KBM-7 (cell line): Measurements from ENCODE around the gene PLA2G4A.

Experiments used
- DNase-seq: peaks from one replicate; pipeline ENCODE4 v3.0.0-alpha.2; 2015
- in situ Hi-C: fragments of 300-500 bp; cut with MboI; formaldehyde crosslinking; loops from 2 replicates; pipeline ENCODE4 v1.14.3; 2020; ENCODE audit warnings: low sequenced_read_pairs, low pct_unique_long_range_greater_than_20kb, mixed read lengths

Gene PLA2G4A

DNA sequence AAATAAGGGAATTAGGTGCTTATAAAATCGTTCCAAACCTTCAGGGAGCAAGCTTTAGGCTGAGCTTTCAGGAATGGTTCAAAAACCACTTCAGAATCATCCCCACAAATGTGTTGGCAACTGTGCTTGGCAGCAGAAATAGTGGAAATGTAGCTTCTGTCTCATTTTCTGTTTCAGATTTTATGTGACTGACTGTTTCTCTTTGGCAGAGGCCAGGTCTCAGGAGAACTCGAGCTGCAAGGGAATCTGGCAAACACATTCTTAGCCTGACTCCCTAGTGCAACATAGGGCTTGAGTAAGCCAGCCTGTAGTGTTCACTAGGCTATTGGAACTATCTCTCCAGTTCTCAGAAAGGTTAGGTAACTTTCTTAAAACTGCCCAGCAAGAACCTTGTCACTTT lies 128.6 kb downstream of the PLA2G4A start:
- DNase-seq, result no peak
- in situ Hi-C loops, result no loop called here

DNA sequence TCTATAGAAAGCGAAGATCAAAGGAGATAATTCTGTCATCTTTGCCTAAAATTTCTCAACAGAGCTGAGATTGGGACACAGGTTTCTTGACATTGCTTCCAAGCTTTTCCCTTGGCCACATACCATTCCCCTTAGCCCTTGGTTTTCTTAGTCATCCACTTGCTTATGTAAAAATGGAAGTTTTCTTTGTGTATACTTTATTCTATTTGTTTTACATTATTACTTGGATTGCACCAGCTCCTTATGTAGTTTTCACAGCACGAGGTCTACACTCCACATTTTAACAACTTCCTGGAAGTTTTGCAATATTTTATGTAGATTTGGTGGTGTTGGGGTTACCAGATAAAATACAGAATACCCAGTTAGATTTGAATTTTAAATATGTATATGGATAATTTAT lies 129.8 kb downstream of the PLA2G4A start:
- in situ Hi-C loops, result no loop called here
- DNase-seq, result no peak

DNA sequence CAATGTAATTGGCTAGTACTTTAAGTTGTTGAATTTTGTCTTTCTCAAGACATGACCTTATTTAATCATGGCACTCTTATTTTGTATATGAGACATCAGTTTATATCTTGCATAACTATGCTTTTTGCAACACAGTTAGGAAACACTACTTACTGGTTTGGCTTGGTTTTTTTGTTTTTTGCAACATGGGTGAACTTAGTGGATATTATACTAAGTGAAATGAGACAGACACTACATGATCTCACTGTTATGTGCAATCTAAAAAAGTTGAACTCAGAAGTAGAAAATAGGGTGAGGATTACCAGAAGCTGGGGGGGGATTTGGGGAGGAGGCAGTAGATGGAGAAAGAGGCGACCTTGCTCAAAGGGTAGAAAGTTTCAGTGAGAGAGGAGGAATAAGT lies 132.1 kb downstream of the PLA2G4A start:
- in situ Hi-C loops, result no loop called here
- DNase-seq, result no peak

DNA sequence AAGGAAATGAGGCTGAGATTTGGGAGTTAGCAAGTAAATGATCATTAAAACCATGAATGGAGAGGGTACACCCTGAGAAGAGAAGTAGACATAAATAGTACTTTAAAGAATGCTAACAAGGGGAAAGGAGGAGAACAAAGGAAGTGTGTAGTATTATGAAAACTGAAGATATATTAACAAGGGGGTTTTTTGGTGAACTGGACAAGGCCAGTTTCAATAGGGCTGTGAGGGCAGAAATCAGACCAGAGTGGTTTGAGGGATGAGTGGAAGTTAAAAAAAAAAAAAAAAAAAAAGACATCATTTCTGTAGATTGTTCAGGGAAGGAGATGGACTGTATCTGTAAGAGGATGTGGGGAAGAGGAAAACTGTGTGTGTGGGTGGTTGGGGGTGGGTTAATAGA lies 137.1 kb downstream of the PLA2G4A start:
- no peak for DNase-seq
- in situ Hi-C loops, result no loop called here

DNA sequence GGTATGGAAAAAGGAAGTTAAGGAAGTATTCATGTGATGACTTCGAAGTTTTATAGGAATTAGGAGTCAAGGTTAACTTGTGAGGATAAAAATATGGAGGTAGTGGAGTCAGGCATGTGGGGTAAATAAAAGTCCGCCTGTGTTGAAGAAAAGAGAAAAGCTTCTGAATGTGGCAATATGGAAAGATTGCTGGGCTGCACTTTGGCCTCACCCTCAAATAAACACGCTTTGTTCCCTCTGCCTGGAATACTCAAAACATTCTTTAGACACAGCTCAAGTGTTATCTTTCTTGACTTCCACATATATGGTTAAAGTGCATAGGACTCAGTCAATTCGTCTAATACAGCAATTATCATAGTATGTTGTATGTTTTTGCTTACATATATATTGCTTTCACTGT lies 137.7 kb downstream of the PLA2G4A start:
- in situ Hi-C loops, result no loop called here
- no peak for DNase-seq

DNA sequence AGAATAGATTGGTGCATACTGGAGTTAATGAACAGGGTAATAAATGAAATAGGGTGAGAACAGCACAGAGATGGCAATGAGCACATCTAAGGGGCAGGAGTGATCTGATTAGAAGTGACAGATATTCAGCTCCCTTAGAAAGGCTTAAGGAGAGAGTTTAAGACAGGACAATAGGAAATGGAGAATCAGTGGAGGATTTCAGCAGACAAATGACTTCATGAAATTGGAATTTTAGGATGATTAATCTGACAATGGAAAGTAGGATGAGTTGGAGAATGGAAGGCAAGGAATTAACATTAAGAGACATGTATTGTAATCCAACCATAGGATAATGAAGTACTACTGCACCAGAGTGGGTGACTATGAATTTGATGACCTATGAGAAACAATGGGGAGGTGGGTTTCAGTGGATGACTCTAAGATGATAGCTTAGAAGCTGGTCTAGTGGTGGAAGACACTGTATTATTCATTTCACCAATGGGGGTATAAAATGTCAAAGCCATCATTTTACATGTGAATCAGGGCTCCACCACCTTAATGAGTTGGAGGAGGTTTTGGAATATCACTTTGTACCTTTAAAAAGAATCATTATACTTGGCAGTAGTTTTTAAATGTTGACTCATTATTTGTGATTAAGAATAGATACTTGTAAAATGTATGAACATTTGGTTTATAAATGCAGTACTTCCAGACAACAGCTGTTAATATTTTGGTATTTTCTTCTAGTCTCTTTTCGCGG lies 139.1 kb downstream of the PLA2G4A start:
- in situ Hi-C loops, result no loop called here
- DNase-seq, result no peak

DNA sequence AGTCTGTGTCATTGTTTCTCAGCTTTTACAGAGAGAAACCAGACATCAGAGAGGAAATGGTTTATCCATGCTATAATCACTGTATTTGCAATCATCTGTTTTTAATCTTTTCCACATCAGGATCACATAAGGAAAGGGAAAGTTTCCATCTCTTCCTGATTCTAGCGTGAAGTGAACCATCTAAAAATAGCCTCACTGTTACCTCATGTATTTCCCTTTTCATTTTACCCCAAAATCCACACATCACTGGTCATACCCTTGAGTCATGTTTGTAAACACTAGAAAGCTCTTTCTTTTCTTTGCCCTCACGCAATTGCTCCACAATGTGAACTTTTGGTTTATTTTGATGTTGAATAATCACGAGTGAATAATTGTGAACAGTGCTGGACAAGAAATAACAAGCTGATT lies 146.0 kb downstream of the PLA2G4A start:
- in situ Hi-C loops, result no loop called here
- DNase-seq, result no peak

DNA sequence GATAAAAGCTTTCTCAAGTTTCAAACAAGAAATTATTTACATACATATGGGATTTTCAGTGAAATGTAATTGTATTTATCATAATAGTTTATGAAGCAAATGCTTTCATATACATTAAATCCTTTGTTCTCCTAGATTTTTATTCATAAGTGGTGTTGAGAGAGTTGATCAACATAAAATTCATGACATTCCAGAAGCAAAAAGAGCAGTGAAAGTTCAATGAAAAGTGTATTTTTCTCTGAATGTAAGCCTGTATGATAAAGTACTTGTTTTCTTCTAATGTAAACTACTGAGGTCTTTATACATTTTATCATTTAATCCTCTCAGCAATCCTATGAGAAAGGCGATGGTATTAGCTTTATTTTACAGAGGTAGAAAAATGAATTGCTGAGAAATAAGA lies 146.5 kb downstream of the PLA2G4A start:
- in situ Hi-C loops, result no loop called here
- no peak for DNase-seq

DNA sequence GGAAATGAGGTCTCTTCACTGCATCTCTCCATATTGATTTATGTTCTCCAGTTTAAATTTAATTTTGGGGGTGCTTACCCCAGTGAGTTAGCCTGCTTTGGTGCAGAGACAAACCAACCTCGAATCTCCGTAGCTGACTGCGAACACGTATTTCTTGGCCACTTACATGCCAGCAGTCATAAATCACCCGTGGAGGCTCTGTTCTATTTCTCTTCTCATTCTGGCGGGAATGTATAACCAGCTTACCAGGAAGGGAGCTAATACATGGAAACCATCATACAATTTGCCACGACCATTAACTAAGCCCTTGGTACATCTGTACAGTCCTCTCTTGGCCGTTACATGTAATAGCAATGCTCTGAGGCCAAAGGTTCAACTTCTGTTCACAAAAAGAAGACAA lies 148.0 kb downstream of the PLA2G4A start:
- no peak for DNase-seq
- in situ Hi-C loops, result no loop called here

DNA sequence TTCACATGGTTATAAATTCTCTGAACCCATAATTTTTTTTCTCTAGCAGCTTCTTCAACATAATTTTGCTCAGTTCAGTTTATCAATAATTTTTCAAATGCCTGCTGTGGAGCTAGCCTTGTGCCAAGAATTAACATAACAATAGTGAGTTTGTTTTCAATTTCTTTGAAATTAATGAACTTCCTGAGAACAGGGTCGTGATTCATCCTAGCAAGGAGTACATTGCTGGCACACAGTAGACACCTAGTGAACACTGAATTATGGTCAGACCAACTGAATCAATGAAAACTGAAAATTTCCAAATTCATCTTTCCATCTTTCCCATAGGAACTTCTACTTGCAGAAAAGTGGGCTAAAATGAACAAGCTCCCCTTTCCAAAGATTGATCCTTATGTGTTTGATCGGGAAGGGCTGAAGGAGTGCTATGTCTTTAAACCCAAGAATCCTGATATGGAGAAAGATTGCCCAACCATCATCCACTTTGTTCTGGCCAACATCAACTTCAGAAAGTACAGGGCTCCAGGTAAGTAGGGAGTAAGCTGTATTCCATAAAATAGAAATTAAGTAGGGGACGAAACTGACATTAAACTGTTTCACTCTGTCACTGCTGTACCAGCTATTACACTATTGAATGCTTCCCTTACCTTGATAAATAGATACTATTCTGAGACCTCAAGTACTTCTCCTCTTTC lies 148.7 kb downstream of the PLA2G4A start:
- no peak for DNase-seq
- in situ Hi-C loops, result no loop called here

DNA sequence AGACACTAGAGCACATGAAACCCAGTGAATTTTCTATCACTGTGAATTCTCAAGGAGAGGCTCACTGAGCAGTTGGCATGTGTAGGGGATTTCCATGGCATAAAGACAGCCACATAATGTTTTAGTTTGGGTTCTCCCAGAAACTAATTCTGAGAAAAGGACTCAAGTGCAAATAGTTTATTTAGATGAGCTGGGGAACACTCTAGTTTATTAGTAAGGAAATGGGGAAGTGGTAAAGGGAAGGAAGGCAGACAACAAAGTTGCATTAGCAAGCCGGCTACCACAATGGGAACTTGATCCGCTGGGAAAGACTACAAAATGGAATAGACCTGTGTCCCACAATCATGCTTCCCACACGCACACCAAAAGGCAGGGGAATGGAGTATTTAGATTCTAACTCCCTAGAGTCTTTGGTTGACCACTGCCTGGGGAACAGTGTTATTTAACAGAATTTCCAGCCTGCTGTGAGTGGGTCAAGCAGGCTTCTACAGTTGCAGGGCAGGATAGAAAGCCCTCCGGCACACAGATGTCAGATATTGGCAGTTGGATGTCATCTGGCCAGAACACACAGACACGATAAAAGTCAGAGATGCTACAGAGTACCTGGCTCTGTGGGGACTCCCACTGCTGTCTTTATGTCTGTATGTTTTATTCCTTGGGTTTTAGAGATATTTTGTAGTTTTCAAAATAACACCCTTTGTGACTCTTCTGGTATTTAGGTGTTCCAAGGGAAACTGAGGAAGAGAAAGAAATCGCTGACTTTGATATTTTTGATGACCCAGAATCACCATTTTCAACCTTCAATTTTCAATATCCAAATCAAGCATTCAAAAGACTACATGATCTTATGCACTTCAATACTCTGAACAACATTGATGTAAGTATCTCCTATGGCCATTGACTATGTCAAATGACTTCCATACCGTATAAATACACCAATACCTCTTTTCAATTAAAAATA lies 150.1 kb downstream of the PLA2G4A start:
- peak; percentile 63 for DNase-seq
- in situ Hi-C loops, result no loop called here

DNA sequence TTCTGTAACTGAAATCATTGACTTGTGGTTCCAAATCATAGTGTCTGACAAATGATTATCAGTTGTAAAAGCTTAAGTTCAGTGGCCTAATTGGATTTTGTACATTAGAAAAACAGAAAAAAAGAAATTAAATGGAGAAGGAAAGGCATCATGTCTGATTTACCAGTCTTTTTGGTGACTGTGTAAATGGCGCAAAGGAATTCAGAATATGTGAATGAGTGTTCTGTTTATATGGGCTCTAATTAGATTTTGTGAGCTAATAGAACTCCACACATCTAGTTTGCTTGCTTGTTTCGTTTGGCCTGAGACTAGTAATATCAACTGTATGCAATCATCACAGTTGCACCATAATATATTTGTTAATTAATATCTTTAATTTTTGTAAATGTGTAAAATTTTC lies 151.7 kb downstream of the PLA2G4A start:
- DNase-seq, result no peak
- in situ Hi-C loops, result loop anchor here (10.0 kb wide), 1 partner anchor 366 kb away; no protein-coding TSS in a partner anchor

DNA sequence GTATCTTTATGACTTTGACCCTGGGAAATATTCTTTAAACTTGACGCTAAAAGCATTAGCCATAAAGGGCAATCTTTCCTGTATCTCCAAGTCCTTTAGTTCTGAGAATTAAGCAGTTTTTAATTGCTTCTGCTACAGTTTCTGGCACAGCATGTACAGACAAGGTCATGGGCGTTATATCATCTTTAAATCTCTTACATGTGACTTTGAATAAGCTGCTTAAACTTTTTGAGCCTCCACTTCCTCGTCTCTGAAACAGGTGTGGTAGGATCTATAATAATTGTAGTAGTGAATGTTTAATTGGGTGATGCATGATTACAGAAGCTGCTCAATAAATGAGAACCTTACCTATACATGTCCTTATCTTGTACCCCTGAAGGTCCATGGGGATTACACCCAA lies 153.4 kb downstream of the PLA2G4A start:
- in situ Hi-C loops, result loop anchor here (10.0 kb wide), 1 partner anchor 367 kb away; no protein-coding TSS in a partner anchor

DNA sequence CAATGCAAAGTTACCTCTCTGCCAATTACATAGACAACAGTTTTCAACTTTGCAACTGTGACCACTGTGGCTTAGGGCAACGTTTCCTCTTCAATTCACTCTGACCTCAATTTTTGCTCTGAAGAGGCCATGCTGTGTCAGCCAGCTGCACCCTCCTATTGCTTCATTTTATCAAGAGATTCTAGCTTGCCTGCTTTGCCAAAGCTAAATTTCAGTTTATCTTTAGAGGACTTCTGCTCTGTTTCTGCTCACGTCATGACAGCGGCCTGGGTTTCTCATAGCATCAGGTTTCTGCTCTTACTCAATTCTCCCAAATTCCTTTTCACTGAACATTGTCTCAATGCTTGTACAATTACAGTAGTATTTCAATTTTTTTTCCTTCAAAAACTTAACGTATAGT lies 154.6 kb downstream of the PLA2G4A start:
- no peak for DNase-seq
- in situ Hi-C loops, result loop anchor here (10.0 kb wide), 1 partner anchor 369 kb away; no protein-coding TSS in a partner anchor

More for the DNA sequence above, 153.4 kb downstream of the PLA2G4A start:
- DNase-seq, result no peak

DNA sequence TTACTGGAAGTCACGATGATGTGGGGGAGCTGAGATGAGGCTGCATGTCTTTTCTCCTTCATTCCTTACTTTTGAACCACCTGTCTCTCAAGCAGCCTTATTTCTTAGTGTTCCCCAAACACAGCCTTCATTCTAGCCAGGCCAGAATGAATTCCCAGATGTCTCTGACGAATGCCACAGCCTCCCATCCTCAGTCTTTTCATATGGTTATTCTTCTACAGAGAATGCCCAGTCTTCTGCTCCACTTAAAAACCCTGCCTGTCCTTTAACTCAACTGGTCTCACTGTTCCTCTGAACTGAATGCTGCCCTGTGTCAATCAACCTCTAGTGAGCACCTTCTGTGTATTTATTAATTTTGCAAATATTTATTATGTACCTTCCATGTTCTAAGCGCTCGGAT lies 156.2 kb downstream of the PLA2G4A start:
- DNase-seq, result no peak
- in situ Hi-C loops, result loop anchor here (10.0 kb wide), 1 partner anchor 370 kb away; no protein-coding TSS in a partner anchor

DNA sequence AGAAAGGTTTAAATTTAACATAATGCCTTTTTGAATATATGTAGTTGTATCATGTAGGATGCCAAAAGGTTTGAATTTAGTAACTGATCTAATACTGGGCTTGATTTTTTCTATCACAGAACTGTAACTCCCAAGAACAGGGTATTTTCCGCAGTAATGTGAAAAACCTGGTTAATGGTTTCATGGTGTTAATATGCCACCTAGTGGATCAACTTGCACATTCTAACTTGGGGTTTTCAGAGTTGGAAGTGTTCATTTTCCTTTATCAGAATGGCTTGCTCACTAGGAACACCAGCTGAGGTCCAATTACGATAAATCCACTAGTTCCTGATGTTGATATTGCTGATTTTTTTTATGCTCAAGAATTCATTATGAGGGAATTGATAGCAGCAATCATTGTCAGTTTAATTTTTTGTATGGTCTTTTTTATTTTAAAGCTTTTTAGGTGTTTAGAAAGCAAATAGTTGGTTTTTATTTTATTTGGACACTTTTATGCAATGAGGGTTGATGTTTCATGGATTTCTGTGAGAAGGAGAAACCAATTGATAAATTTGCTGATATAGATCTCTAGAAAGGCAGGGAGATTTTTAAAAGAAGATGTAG lies 157.2 kb downstream of the PLA2G4A start:
- peak; percentile 66 for DNase-seq
- in situ Hi-C loops, result loop anchor here (10.0 kb wide), 1 partner anchor 371 kb away; no protein-coding TSS in a partner anchor

DNA sequence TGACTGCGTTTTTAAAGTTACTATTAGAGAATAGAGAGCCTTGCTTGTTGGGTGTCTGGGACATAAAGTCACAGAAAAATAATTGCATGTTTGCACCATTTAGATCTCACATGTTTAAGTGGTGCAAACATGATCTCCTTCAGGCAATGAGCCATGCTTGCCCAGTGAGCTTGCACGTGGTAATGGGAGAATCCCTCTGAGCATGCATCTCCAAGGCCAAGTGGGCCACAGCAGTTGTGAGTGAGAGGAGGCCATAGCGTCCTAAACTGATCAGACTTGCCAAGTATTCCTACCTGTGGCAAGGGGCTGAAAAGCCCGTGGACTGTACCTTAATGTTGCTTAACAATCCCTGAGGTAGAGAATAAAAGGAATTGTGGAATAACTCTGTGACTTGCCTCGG lies 158.3 kb downstream of the PLA2G4A start:
- in situ Hi-C loops, result loop anchor here (10.0 kb wide), 1 partner anchor 372 kb away; no protein-coding TSS in a partner anchor
- DNase-seq, result no peak

DNA sequence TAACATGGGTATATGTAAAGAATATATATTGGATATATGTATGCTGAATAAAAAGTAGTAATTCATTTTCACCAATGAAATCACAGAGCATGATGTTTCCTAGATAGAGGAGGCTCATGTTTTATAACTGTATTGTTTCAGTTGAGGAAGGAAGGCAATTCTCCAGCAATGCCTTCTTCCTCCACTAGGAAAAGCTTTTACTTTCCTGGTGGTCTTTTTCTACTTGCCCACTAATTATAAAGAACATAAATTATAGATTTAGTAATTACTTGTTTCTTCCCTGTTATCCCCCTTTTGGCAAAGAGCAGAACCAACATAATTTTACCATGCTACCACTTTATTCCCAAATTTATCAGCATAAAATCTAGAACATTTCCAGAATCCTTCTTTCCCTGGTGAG lies 159.0 kb downstream of the PLA2G4A start:
- in situ Hi-C loops, result loop anchor here (10.0 kb wide), 1 partner anchor 373 kb away; no protein-coding TSS in a partner anchor
- DNase-seq, result no peak

DNA sequence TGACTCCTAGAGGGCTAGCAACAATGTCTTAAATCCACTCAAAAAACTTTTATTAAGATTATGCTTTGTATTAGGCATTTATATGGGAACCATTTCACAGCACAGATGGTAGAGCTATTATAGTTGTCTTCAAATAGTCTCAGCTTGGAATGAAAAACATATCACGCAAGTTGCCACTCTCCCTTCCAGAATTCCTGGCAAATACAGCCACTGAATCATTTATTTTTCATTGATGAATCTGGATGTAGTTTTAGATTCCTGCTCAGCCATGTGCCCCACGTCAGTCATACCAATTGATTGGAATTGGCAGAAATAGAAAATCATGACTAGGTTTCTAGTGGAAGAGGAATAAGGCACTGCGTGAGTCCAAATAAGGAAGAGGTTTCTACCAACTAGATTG lies 165.2 kb downstream of the PLA2G4A start:
- DNase-seq, result no peak
- in situ Hi-C loops, result no loop called here
